Activated T-cell treated with anti-CD3 and anti-CD28 coated beads, Interleukin-2, amount 50 U/mL, for 24 hours (primary cell): ENCODE measurements around the gene PAGR1.
A peak's percentile ranks its signal among the peaks of the same experiment; 100 is the strongest.

Experiments
- DNase-seq: peaks from one replicate; pipeline ENCODE4 v3.0.0-alpha.2; 2020
- H3K27ac Mint-ChIP-seq: 2 replicates; pipeline ENCODE4 v1.8.0; 2020; ENCODE audit warnings: mild to moderate bottlenecking, mixed read lengths
- H3K27me3 Mint-ChIP-seq: 2 replicates; pipeline ENCODE4 v1.8.0; 2020; ENCODE audit warnings: mixed read lengths
- H3K36me3 Mint-ChIP-seq: 2 replicates; pipeline ENCODE4 v1.8.0; 2020; ENCODE audit warnings: low read depth, mixed read lengths
- H3K4me1 Mint-ChIP-seq: 2 replicates; pipeline ENCODE4 v1.8.0; 2020; ENCODE audit warnings: low read depth, mixed read lengths
- H3K4me3 Mint-ChIP-seq: 2 replicates; pipeline ENCODE4 v1.8.0; 2020; ENCODE audit warnings: mild to moderate bottlenecking, moderate library complexity, mixed read lengths
- H3K9me3 Mint-ChIP-seq: 2 replicates; pipeline ENCODE4 v1.8.0; 2020; ENCODE audit warnings: mixed read lengths

Gene PAGR1

GRCh38 chr16:29834079-29834478 is 18.1 kb downstream of the PAGR1 start:
- H3K9me3 Mint-ChIP-seq = no peaks in the 10 kb centered on the region
- H3K4me3 Mint-ChIP-seq = no peak overlapping the region
- H3K4me1 Mint-ChIP-seq = peaks cover 30% of the 10 kb centered on the region
- H3K27ac Mint-ChIP-seq = peak overlapping the region; percentile 73
- H3K27me3 Mint-ChIP-seq = no peaks in the 10 kb centered on the region
- no peak for DNase-seq
- peaks cover 77% of the 10 kb centered on the region for H3K36me3 Mint-ChIP-seq

GRCh38 chr16:29835926-29836325 is 20.0 kb downstream of the PAGR1 start:
- no peak overlapping the region for H3K27ac Mint-ChIP-seq
- peaks cover 84% of the 10 kb centered on the region for H3K36me3 Mint-ChIP-seq
- no peak overlapping the region for H3K4me3 Mint-ChIP-seq
- no peaks in the 10 kb centered on the region for H3K27me3 Mint-ChIP-seq
- no peaks in the 10 kb centered on the region for H3K9me3 Mint-ChIP-seq
- DNase-seq = no peak
- peaks cover 16% of the 10 kb centered on the region for H3K4me1 Mint-ChIP-seq

GRCh38 chr16:29836623-29837022 is 20.7 kb downstream of the PAGR1 start:
- Mint-ChIP-seq H3K27me3 (no peaks in the 10 kb centered on the region), H3K9me3 (no peaks in the 10 kb centered on the region), H3K4me3 (no peak overlapping the region), H3K27ac (peak overlapping the region; percentile 47), H3K4me1 (peaks cover 12% of the 10 kb centered on the region), H3K36me3 (peaks cover 83% of the 10 kb centered on the region)
- DNase-seq = no peak

GRCh38 chr16:29837841-29838240 is 21.9 kb downstream of the PAGR1 start:
- Mint-ChIP-seq H3K27ac (peak overlapping the region; percentile 26), H3K4me1 (peaks cover 12% of the 10 kb centered on the region), H3K9me3 (no peaks in the 10 kb centered on the region), H3K36me3 (peaks cover 85% of the 10 kb centered on the region), H3K27me3 (no peaks in the 10 kb centered on the region), H3K4me3 (no peak overlapping the region)
- DNase-seq = no peak

GRCh38 chr16:29839822-29840221 is 23.9 kb downstream of the PAGR1 start:
- Mint-ChIP-seq H3K36me3 (peaks cover 86% of the 10 kb centered on the region), H3K9me3 (no peaks in the 10 kb centered on the region), H3K4me3 (no peak overlapping the region), H3K27me3 (no peaks in the 10 kb centered on the region), H3K4me1 (peaks cover 2% of the 10 kb centered on the region), H3K27ac (peak overlapping the region; percentile 38)
- DNase-seq = no peak

- H3K36me3 Mint-ChIP-seq = peaks cover 85% of the 10 kb centered on the region
- no peak overlapping the region for H3K4me3 Mint-ChIP-seq
- no peak for DNase-seq
- no peaks in the 10 kb centered on the region for H3K9me3 Mint-ChIP-seq
- peaks cover 2% of the 10 kb centered on the region for H3K4me1 Mint-ChIP-seq
- H3K27me3 Mint-ChIP-seq = no peaks in the 10 kb centered on the region
- peak overlapping the region; percentile 38 for H3K27ac Mint-ChIP-seq
Observed at GRCh38 chr16:29840240-29840639, 24.3 kb downstream of the PAGR1 start.

- H3K4me1 Mint-ChIP-seq = no peaks in the 10 kb centered on the region
- no peaks in the 10 kb centered on the region for H3K9me3 Mint-ChIP-seq
- no peak for DNase-seq
- no peak overlapping the region for H3K27ac Mint-ChIP-seq
- H3K36me3 Mint-ChIP-seq = peaks cover 85% of the 10 kb centered on the region
- H3K27me3 Mint-ChIP-seq = no peaks in the 10 kb centered on the region
- no peak overlapping the region for H3K4me3 Mint-ChIP-seq
Observed at GRCh38 chr16:29841631-29842030, 25.7 kb downstream of the PAGR1 start.

GRCh38 chr16:29842732-29843346 is 26.9 kb downstream of the PAGR1 start:
- DNase-seq = no peak
- H3K4me3 Mint-ChIP-seq = no peak overlapping the region
- H3K36me3 Mint-ChIP-seq = peaks cover 82% of the 10 kb centered on the region
- no peaks in the 10 kb centered on the region for H3K27me3 Mint-ChIP-seq
- H3K9me3 Mint-ChIP-seq = no peaks in the 10 kb centered on the region
- H3K27ac Mint-ChIP-seq = peak overlapping the region; percentile 66
- no peaks in the 10 kb centered on the region for H3K4me1 Mint-ChIP-seq

GRCh38 chr16:29843931-29844330 is 28.0 kb downstream of the PAGR1 start:
- peak overlapping the region; percentile 78 for H3K27ac Mint-ChIP-seq

GRCh38 chr16:29844575-29845331 is 28.8 kb downstream of the PAGR1 start:
- no peak for DNase-seq
- H3K9me3 Mint-ChIP-seq = no peaks in the 10 kb centered on the region
- no peaks in the 10 kb centered on the region for H3K27me3 Mint-ChIP-seq
- peaks cover 7% of the 10 kb centered on the region for H3K4me1 Mint-ChIP-seq
- no peak overlapping the region for H3K4me3 Mint-ChIP-seq
- peaks cover 80% of the 10 kb centered on the region for H3K36me3 Mint-ChIP-seq
- no peak overlapping the region for H3K27ac Mint-ChIP-seq

More at GRCh38 chr16:29843931-29844330, 28.0 kb downstream of the PAGR1 start:
- no peak for DNase-seq
- no peaks in the 10 kb centered on the region for H3K27me3 Mint-ChIP-seq
- H3K4me3 Mint-ChIP-seq = no peak overlapping the region
- H3K9me3 Mint-ChIP-seq = no peaks in the 10 kb centered on the region
- H3K36me3 Mint-ChIP-seq = peaks cover 86% of the 10 kb centered on the region
- H3K4me1 Mint-ChIP-seq = peaks cover 7% of the 10 kb centered on the region

GRCh38 chr16:29845656-29846055 is 29.7 kb downstream of the PAGR1 start:
- peaks cover 71% of the 10 kb centered on the region for H3K36me3 Mint-ChIP-seq
- H3K4me3 Mint-ChIP-seq = no peak overlapping the region
- H3K4me1 Mint-ChIP-seq = peaks cover 7% of the 10 kb centered on the region
- no peak overlapping the region for H3K27ac Mint-ChIP-seq
- no peaks in the 10 kb centered on the region for H3K9me3 Mint-ChIP-seq
- H3K27me3 Mint-ChIP-seq = no peaks in the 10 kb centered on the region
- no peak for DNase-seq

GRCh38 chr16:29848420-29849297 is 32.7 kb downstream of the PAGR1 start:
- peak; percentile 88 for DNase-seq
- peaks cover 7% of the 10 kb centered on the region for H3K4me1 Mint-ChIP-seq
- no peaks in the 10 kb centered on the region for H3K9me3 Mint-ChIP-seq
- peak overlapping the region; percentile 50 for H3K27ac Mint-ChIP-seq
- H3K27me3 Mint-ChIP-seq = no peaks in the 10 kb centered on the region
- peaks cover 49% of the 10 kb centered on the region for H3K36me3 Mint-ChIP-seq
- H3K4me3 Mint-ChIP-seq = no peak overlapping the region

GRCh38 chr16:29849505-29849904 is 33.6 kb downstream of the PAGR1 start:
- Mint-ChIP-seq H3K27me3 (no peaks in the 10 kb centered on the region), H3K36me3 (peaks cover 40% of the 10 kb centered on the region), H3K9me3 (no peaks in the 10 kb centered on the region), H3K4me3 (no peak overlapping the region), H3K27ac (no peak overlapping the region), H3K4me1 (peaks cover 7% of the 10 kb centered on the region)
- DNase-seq = no peak

GRCh38 chr16:29850998-29851397 is 35.0 kb downstream of the PAGR1 start:
- no peak for DNase-seq
- H3K4me3 Mint-ChIP-seq = no peak overlapping the region
- H3K27me3 Mint-ChIP-seq = no peaks in the 10 kb centered on the region
- peak overlapping the region; percentile 0 for H3K27ac Mint-ChIP-seq
- H3K4me1 Mint-ChIP-seq = peaks cover 7% of the 10 kb centered on the region
- H3K36me3 Mint-ChIP-seq = peaks cover 26% of the 10 kb centered on the region
- H3K9me3 Mint-ChIP-seq = no peaks in the 10 kb centered on the region
